Karpas-422 (cell line): Measurements from ENCODE around the gene TTC22. TPM values are rescaled to one million over a fixed set of nuclear protein-coding genes. Genes with fewer than 3 reads are reported as not detected.

Source experiments
- DNase-seq: peaks from one replicate; pipeline ENCODE4 v3.0.0-alpha.2; 2015
- H2AFZ ChIP-seq: fragments of 200-600 bp; sonication (generic); 2 replicates; pipeline ENCODE4 v1.6.1; 2014; ENCODE audit warnings: antibody characterized with exemption, low read length, mixed read lengths
- H3K27ac ChIP-seq: fragments of 200-600 bp; sonication (generic); 2 replicates; pipeline ENCODE4 v1.5.1; 2014; ENCODE audit warnings: mild to moderate bottlenecking, low read length, moderate library complexity
- H3K27me3 ChIP-seq: fragments of 200-600 bp; sonication (generic); 2 replicates; pipeline ENCODE4 v1.6.1; 2014; ENCODE audit warnings: low read length, mixed read lengths
- H3K36me3 ChIP-seq: fragments of 200-600 bp; sonication (generic); 2 replicates; pipeline ENCODE4 v1.6.1; 2014; ENCODE audit warnings: low read length, mixed read lengths; ENCODE audit not compliant: insufficient read depth
- H3K4me1 ChIP-seq: fragments of 200-600 bp; sonication (generic); 2 replicates; pipeline ENCODE4 v1.6.1; 2014; ENCODE audit warnings: mild to moderate bottlenecking, low read length, mixed read lengths
- H3K4me2 ChIP-seq: fragments of 200-600 bp; sonication (generic); 2 replicates; pipeline ENCODE4 v1.6.1; 2014; ENCODE audit warnings: low read length, low read depth, mild to moderate bottlenecking; ENCODE audit not compliant: poor library complexity, severe bottlenecking
- H3K4me3 ChIP-seq: fragments of 200-600 bp; sonication (generic); 2 replicates; pipeline ENCODE4 v1.5.1; 2014; ENCODE audit warnings: mild to moderate bottlenecking, antibody characterized with exemption, low read length, mixed read lengths
- H3K79me2 ChIP-seq: fragments of 200-600 bp; sonication (generic); 2 replicates; pipeline ENCODE4 v1.6.1; 2014; ENCODE audit warnings: mild to moderate bottlenecking, low read length, mixed read lengths
- H3K9ac ChIP-seq: fragments of 200-600 bp; sonication (generic); 2 replicates; pipeline ENCODE4 v1.6.0; 2014; ENCODE audit warnings: low read length
- H3K9me2 ChIP-seq: fragments of 200-600 bp; sonication (generic), shearing (Covaris generic); replicated peaks from 2 replicates; pipeline ENCODE4 v1.6.0; 2014; ENCODE audit warnings: mild to moderate bottlenecking, low read length, moderate library complexity; ENCODE audit not compliant: insufficient read depth
- H3K9me3 ChIP-seq: fragments of 300-700, 200-600 bp; sonication (generic); 2 replicates; pipeline ENCODE4 v1.6.1; 2014; ENCODE audit warnings: low read length, mixed read lengths
- H4K20me1 ChIP-seq: fragments of 200-600 bp; sonication (generic); 2 replicates; pipeline ENCODE4 v1.6.1; 2014; ENCODE audit warnings: mild to moderate bottlenecking, antibody characterized with exemption, low read length, low read depth; ENCODE audit not compliant: insufficient read depth
- total RNA-seq: library from RNA; depleted of rRNA; stranded (reverse); fragments of >200 nt; shearing (Covaris generic); gene quantifications from 2 replicates; pipeline ENCODE4 v1.2.3, GENCODE V29; 2014; ENCODE audit warnings: low replicate concordance

TTC22 gene
- total RNA-seq, 1 experiment from 2014 or later, result not detected

DNA sequence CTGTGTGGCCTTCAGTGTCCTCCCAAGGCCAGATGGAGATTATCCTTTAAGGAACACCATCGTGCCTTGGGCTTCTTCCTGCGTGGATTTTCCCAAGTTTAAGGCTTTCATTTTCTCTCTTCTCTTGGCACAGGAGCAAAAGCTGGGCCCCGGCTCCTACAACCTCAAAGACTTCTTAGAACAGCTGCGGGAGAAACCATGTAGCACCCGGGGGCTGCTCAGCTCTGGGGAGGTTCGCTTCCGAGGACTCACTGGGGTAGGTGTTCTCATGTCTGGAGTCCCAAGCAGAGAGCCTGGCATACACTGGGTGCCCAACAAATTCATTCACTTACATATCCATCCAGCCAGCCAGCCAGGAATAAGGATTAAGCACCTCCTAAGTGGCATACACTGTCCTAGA, 6.6 kb upstream of the TTC22 start:
- Histone ChIP-seq H3K36me3 (no peaks in the 10 kb centered on the region), H3K9ac (no peak overlapping the region), H3K4me2 (no peak overlapping the region), H3K9me2 (no peaks in the 10 kb centered on the region), H3K9me3 (no peaks in the 10 kb centered on the region), H3K27ac (no peak overlapping the region), H3K4me3 (no peak overlapping the region), H2AFZ (no peak overlapping the region), H4K20me1 (no peaks in the 10 kb centered on the region), H3K4me1 (no peaks in the 10 kb centered on the region), H3K79me2 (no peaks in the 10 kb centered on the region), H3K27me3 (no peaks in the 10 kb centered on the region)
- DNase-seq, result no peak

GRCh38 chr1:54806931-54807611, 5.9 kb upstream of the TTC22 start:
- no peaks in the 10 kb centered on the region for H3K27me3 ChIP-seq
- no peak overlapping the region for H3K27ac ChIP-seq
- H3K9me2 ChIP-seq, result no peaks in the 10 kb centered on the region
- H3K9ac ChIP-seq, result no peak overlapping the region
- no peak for DNase-seq
- H3K4me1 ChIP-seq, result no peaks in the 10 kb centered on the region
- no peaks in the 10 kb centered on the region for H4K20me1 ChIP-seq
- H3K4me2 ChIP-seq, result no peak overlapping the region
- no peaks in the 10 kb centered on the region for H3K9me3 ChIP-seq
- no peaks in the 10 kb centered on the region for H3K36me3 ChIP-seq
- no peak overlapping the region for H2AFZ ChIP-seq
- no peak overlapping the region for H3K4me3 ChIP-seq
- H3K79me2 ChIP-seq, result no peaks in the 10 kb centered on the region

GRCh38 chr1:54805981-54806381, 4.9 kb upstream of the TTC22 start:
- no peak overlapping the region for H3K27ac ChIP-seq
- no peaks in the 10 kb centered on the region for H3K9me2 ChIP-seq
- H3K79me2 ChIP-seq, result no peaks in the 10 kb centered on the region
- no peaks in the 10 kb centered on the region for H3K9me3 ChIP-seq
- no peaks in the 10 kb centered on the region for H4K20me1 ChIP-seq
- no peaks in the 10 kb centered on the region for H3K36me3 ChIP-seq
- H3K4me1 ChIP-seq, result no peaks in the 10 kb centered on the region
- H3K9ac ChIP-seq, result no peak overlapping the region
- H2AFZ ChIP-seq, result no peak overlapping the region
- H3K27me3 ChIP-seq, result no peaks in the 10 kb centered on the region
- no peak overlapping the region for H3K4me2 ChIP-seq
- DNase-seq, result no peak
- no peak overlapping the region for H3K4me3 ChIP-seq

DNA sequence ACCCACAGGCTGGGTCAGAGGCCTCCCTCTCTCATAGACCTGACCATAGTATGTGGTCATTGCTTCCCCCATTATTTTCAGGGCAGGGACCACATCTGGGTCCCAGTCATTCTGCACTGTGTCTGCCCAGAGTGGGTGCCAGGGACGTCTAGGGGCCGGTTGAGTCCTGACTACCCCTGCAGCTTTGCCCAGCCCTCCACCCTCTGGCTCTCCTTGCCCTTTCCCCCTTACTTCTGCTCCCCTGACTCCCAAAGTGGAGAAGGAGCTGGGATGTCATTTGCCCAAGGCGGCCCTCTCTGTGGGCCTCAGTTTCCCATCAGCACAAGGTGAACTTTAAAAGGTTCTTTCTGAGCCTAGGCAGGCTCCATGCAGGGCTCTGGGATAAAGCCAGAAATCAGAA, 4.3 kb upstream of the TTC22 start:
- H3K4me1 ChIP-seq, result no peaks in the 10 kb centered on the region
- H3K4me2 ChIP-seq, result no peak overlapping the region
- H3K27ac ChIP-seq, result no peak overlapping the region
- H2AFZ ChIP-seq, result no peak overlapping the region
- no peak for DNase-seq
- H3K9ac ChIP-seq, result no peak overlapping the region
- H3K27me3 ChIP-seq, result no peaks in the 10 kb centered on the region
- H3K9me2 ChIP-seq, result no peaks in the 10 kb centered on the region
- no peak overlapping the region for H3K4me3 ChIP-seq
- H3K36me3 ChIP-seq, result no peaks in the 10 kb centered on the region
- H3K79me2 ChIP-seq, result no peaks in the 10 kb centered on the region
- no peaks in the 10 kb centered on the region for H4K20me1 ChIP-seq
- no peaks in the 10 kb centered on the region for H3K9me3 ChIP-seq

DNA sequence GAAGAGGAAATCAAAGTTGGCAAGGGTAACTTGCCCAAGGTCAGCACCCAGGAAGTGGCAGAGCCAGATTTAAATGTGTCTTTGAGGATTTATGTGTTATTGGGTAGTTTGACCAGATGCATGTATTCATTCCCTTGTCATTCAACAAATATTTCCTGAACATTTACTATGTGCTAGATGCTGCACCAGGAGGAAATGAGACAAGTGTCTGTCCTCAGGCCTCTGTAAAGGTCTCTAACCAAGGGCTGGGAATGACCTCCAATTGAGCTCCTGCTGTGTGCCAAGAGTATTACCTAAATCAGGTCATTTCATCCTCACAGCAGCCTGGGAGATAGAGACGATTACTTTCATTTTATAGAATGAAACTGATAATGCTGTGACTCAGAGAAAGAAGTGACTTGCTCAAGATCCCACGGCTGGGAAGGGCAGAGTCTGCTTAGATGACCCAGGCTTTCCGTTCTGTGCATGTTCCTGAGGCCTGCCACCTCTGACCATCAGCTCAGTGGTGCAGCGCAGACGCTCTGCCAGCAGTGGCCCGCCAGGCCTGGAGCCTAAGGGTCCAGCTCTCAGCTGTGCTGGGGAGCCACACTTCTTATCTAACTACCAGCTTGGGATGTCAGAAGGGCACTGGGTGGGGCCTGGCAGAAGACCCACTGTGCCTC, 3.5 kb upstream of the TTC22 start:
- H3K27me3 ChIP-seq, result no peaks in the 10 kb centered on the region
- H3K4me2 ChIP-seq, result no peak overlapping the region
- H3K79me2 ChIP-seq, result no peaks in the 10 kb centered on the region
- H2AFZ ChIP-seq, result no peak overlapping the region
- no peak overlapping the region for H3K9ac ChIP-seq
- no peaks in the 10 kb centered on the region for H3K36me3 ChIP-seq
- H3K9me2 ChIP-seq, result no peaks in the 10 kb centered on the region
- no peak overlapping the region for H3K27ac ChIP-seq
- H3K4me3 ChIP-seq, result no peak overlapping the region
- no peak for DNase-seq
- H3K4me1 ChIP-seq, result no peaks in the 10 kb centered on the region
- H4K20me1 ChIP-seq, result no peaks in the 10 kb centered on the region
- no peaks in the 10 kb centered on the region for H3K9me3 ChIP-seq

DNA sequence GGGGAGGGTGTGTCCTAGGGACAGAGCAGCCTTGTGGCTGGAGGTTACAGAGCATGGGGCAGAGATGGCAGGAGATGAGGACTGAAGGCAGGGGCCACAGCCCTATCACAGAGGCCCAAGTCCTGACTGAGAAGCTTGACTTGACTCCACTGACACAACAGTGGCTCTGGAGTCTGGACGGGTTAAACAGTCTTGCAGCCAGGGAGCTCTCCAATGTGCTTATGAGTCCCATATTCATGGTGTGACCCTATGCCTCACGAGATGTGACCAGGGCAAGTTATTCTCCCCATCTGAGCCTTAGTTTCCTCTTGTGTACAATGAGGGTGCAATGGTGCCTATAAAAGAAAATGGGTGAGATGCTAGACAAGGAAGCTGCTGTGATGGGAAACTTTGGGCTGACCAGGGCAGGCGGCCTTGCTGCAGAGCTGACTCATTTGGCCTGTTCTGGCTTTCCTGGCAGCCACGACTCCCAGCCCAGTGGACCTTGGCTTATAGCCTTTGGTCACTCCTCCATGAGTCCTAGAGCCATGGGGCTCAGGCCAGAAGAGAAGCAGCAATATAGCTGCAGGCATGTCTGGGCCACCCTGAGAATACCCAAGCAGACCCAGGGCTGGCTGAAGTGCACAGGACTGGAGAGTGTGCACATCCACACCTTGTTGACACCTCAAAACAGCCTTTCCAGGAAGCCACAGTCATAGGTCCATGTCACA, 2.8 kb upstream of the TTC22 start:
- H3K4me2 ChIP-seq, result no peak overlapping the region

DNA sequence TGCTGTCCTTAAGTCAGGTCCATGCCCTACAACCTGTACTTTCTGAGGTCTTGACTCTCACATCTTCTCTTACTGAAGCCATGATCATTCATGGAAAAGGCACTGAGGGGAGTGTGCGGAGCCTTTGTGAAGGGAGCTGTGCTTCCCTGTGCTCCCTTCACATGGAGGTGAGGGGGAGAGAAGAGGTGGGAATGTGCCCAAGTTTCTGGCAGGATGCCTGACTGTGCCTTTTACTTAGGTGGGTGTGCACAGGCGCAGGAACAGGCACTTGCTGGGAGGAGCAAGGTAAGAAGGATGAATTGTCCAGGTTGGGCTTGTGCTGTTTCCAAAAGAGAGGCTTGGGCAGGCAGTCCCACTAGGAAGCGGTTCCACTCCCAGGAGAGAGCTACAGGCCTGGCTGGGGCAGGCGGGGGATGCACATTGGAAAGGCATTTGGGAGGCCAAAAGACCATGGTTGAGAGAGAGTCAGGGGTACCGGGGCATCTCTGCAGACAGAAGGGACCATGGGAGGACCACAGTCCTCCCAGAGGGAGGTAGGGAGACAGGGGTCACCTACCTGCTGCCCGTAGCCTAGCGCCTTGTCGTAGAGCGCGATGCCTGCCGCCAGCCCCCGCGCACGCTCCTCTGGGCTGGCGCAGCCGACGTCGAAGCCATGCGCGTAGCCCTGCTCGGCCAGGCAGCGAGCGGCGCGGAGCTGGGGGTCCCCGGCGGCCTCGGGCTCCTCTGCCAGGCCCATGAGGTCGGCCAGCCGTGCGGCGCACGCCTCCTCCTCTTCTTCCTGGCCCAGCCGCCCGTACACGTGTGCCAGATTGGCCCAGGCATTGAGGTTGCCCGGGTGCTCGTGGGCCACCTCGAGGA, 853 bp downstream of the TTC22 start:
- DNase-seq, result no peak
- Histone ChIP-seq H4K20me1 (no peaks in the 10 kb centered on the region), H2AFZ (no peak overlapping the region), H3K27me3 (no peaks in the 10 kb centered on the region), H3K4me2 (no peak overlapping the region), H3K36me3 (no peaks in the 10 kb centered on the region), H3K27ac (no peak overlapping the region), H3K9ac (no peak overlapping the region), H3K4me3 (no peak overlapping the region), H3K9me3 (no peaks in the 10 kb centered on the region), H3K9me2 (no peaks in the 10 kb centered on the region), H3K79me2 (no peaks in the 10 kb centered on the region), H3K4me1 (no peaks in the 10 kb centered on the region)

More for the DNA sequence above, 2.8 kb upstream of the TTC22 start:
- H3K9me2 ChIP-seq, result no peaks in the 10 kb centered on the region
- H3K79me2 ChIP-seq, result no peaks in the 10 kb centered on the region
- no peak overlapping the region for H3K27ac ChIP-seq
- no peaks in the 10 kb centered on the region for H3K27me3 ChIP-seq
- no peak overlapping the region for H2AFZ ChIP-seq
- DNase-seq, result no peak
- H4K20me1 ChIP-seq, result no peaks in the 10 kb centered on the region
- no peaks in the 10 kb centered on the region for H3K36me3 ChIP-seq
- H3K4me3 ChIP-seq, result no peak overlapping the region
- H3K9ac ChIP-seq, result no peak overlapping the region
- H3K4me1 ChIP-seq, result no peaks in the 10 kb centered on the region
- no peaks in the 10 kb centered on the region for H3K9me3 ChIP-seq
